Measurements from ENCODE around the gene KRTAP5-10.
"Not testable (repeated sequence)": the region's sequence is repeated elsewhere in the genome, so short reads cannot be mapped to it uniquely, and the experiment has no call there.

The KRTAP5-10 gene

DNA sequence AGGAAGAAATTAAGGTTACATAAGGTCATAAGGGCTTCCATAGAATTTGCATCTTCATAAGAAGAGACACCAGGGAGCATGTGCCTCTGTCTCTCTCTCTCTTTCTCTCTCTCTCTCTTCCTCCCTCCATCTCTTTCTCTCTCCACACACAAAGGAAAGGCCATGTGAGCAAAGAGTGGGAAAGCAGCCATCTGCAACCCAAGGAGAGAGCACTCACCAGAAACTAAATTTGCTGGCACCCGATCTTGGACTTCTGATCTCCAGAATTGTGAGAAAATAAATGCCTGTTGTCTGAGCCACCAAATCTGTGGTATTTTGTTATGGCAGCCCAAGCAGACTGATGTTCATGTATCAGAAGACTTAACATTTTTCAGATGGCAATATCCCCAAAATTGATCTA, 6.4 kb upstream of the KRTAP5-10 start:
- ChIA-PET CTCF (no interaction called here), POLR2A (no interaction called here)
- no peak for DNase-seq (ENCODE audit: extremely low spot score)
- no peak for TF ChIP-seq SP1 (IDR thresholded peaks at IDR 0.05)
- no peak for TF ChIP-seq ARNT (IDR thresholded peaks at IDR 0.05)
- no peak for TF ChIP-seq NFRKB (IDR thresholded peaks at IDR 0.05)
- TF ChIP-seq FOXK2 (IDR thresholded peaks at IDR 0.05), result no peak
- no peak for TF ChIP-seq ZNF384 (IDR thresholded peaks at IDR 0.05)
- TF ChIP-seq CTBP1 (IDR thresholded peaks at IDR 0.05; ENCODE audit: borderline replicate concordance), result no peak
- no peak for TF ChIP-seq BHLHE40 (IDR thresholded peaks at IDR 0.05; ENCODE audit: borderline replicate concordance)
- no peak for TF ChIP-seq TARDBP (IDR thresholded peaks at IDR 0.05)
- no peak for TF ChIP-seq SUZ12 (IDR thresholded peaks at IDR 0.05)
- no peak for TF ChIP-seq FOXM1 (IDR thresholded peaks at IDR 0.05; ENCODE audit: borderline replicate concordance)
- no peak for TF ChIP-seq LEF1 (IDR thresholded peaks at IDR 0.05; ENCODE audit: borderline replicate concordance)
- TF ChIP-seq, protein P1, sequence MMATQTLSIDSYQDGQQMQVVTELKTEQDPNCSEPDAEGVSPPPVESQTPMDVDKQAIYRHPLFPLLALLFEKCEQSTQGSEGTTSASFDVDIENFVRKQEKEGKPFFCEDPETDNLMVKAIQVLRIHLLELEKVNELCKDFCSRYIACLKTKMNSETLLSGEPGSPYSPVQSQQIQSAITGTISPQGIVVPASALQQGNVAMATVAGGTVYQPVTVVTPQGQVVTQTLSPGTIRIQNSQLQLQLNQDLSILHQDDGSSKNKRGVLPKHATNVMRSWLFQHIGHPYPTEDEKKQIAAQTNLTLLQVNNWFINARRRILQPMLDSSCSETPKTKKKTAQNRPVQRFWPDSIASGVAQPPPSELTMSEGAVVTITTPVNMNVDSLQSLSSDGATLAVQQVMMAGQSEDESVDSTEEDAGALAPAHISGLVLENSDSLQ (IDR thresholded peaks at IDR 0.05), result no peak
- TF ChIP-seq FOXA1 (IDR thresholded peaks at IDR 0.05), result no peak
- TF ChIP-seq ELF4 (IDR thresholded peaks at IDR 0.05), result no peak

DNA sequence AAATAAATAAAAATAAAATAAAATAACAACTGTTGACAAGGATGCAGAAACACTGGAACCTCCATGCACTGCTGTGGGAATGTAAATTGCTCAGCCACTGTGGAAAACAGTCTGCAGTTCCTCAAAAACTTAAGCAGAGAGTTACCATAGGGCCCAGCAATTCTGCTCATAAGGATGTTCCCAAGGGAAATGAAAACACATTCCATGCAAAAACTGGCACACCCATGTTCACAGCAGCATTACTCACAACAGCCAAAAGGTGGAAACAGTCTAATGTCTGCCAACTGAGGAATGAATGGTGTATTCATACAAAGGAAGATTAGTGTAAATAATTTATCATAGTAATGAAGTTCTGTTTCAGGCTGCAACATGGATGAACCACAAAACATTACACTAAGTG, 3.2 kb upstream of the KRTAP5-10 start:
- ChIA-PET CTCF (no interaction called here), POLR2A (no interaction called here)
- TF ChIP-seq, protein P1 (IDR thresholded peaks at IDR 0.05), result no peak
- TF ChIP-seq SP1 (IDR thresholded peaks at IDR 0.05), result no peak
- TF ChIP-seq CTBP1 (IDR thresholded peaks at IDR 0.05; ENCODE audit: borderline replicate concordance), result no peak
- no peak for TF ChIP-seq BHLHE40 (IDR thresholded peaks at IDR 0.05; ENCODE audit: borderline replicate concordance)
- TF ChIP-seq SUZ12 (IDR thresholded peaks at IDR 0.05), result no peak
- no peak for TF ChIP-seq FOXK2 (IDR thresholded peaks at IDR 0.05)
- TF ChIP-seq HDGF (IDR thresholded peaks at IDR 0.05; ENCODE audit: borderline replicate concordance), result no peak
- TF ChIP-seq NFRKB (IDR thresholded peaks at IDR 0.05), result no peak
- no peak for TF ChIP-seq ARNT (IDR thresholded peaks at IDR 0.05)
- TF ChIP-seq TARDBP (IDR thresholded peaks at IDR 0.05), result no peak
- TF ChIP-seq FOXA1 (IDR thresholded peaks at IDR 0.05), result no peak
- no peak for TF ChIP-seq LEF1 (IDR thresholded peaks at IDR 0.05; ENCODE audit: borderline replicate concordance)
- TF ChIP-seq L3MBTL2 (conservative IDR thresholded peaks at IDR 0.05), result no peak
- no peak for TF ChIP-seq FOXM1 (IDR thresholded peaks at IDR 0.05; ENCODE audit: borderline replicate concordance)
- TF ChIP-seq ZNF384 (IDR thresholded peaks at IDR 0.05), result no peak
- TF ChIP-seq ELF4 (IDR thresholded peaks at IDR 0.05), result no peak
- no peak for DNase-seq (ENCODE audit: extremely low spot score)

DNA sequence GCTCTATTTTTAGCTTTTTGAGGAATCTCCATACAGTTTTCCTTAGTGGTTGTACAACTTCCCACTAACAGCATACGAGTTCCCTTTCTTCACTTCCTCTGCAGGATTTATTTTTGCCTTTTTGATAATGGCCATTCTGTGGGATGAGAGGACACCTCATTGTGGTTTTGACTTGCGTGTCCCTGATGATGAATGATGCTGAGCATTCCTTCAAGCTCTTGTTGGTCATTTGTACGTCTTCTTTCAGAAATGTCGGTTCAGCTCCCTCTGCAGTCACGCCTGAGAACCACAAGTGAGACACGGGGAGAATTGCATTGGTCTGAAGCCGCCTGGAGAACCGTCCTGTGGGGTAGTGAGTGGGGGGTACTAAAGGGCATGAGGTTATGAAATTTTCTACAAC, 2.0 kb upstream of the KRTAP5-10 start:
- ChIA-PET CTCF (interaction anchor here (0.9 to 1.8 kb wide), 2 partner anchors 10 to 17 kb away, joined by 3 to 10 read pairs; no protein-coding TSS in a partner anchor), POLR2A (no interaction called here)
- TF ChIP-seq, protein P1 (IDR thresholded peaks at IDR 0.05), result 0 out of 2 replicates have a peak, but pooled peaks have one; percentile 26
- no peak for TF ChIP-seq ARNT (IDR thresholded peaks at IDR 0.05)
- peak; percentile 67 for DNase-seq (ENCODE audit: extremely low spot score)

DNA sequence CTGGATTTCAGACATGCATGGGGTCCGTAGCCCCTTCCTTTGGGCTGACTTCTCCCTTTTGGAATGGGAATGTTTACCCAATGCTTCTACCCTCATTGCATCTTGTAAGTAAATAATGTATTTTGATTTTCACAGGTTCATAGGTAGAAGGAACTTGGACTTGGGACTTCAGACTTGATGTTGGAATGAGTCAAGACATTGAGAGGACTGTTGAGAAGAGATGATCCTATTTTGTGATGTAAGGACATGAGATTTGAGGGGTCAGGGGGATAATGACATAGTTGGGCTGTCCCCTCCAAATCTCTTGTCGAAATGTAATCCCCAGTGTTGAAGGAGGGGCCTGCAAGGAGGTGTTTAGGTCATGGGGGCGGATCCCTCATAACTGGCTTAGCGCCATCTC, 933 bp upstream of the KRTAP5-10 start:
- ChIA-PET POLR2A (no interaction called here), CTCF (no interaction called here)
- DNase-seq (ENCODE audit: extremely low spot score), result no peak
- no peak for TF ChIP-seq HDGF (IDR thresholded peaks at IDR 0.05; ENCODE audit: borderline replicate concordance)
- TF ChIP-seq CTBP1 (IDR thresholded peaks at IDR 0.05; ENCODE audit: borderline replicate concordance), result no peak
- TF ChIP-seq BHLHE40 (IDR thresholded peaks at IDR 0.05; ENCODE audit: borderline replicate concordance), result no peak
- TF ChIP-seq NFRKB (IDR thresholded peaks at IDR 0.05), result no peak
- TF ChIP-seq FOXA1 (IDR thresholded peaks at IDR 0.05), result no peak
- no peak for TF ChIP-seq FOXK2 (IDR thresholded peaks at IDR 0.05)

DNA sequence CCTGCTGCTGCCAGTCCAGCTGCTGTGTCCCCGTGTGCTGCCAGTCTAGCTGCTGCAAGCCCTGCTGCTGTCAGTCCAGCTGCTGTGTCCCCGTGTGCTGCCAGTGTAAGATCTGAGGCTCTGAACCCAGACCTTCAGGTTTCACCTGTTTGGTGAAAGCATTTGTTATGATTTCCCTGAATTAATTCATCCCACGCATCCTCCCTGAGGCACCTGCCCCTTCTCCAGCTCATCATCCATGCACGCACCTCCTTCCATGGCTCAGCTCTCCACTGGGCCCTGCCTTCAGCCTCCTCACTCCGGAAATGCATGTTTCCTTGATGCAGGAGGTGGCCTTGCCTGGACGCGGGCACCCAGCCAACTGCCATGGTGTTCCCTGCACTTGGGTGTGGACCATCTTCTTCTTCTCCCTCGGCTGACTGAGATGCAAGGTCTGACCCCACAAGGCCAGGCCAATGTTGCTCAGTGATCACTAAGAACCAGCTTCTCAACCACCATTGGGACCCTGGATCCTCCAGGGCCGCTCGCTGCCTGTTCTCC, 788 bp downstream of the KRTAP5-10 start:
- ChIA-PET CTCF (no interaction called here), POLR2A (no interaction called here)
- TF ChIP-seq NFRKB (IDR thresholded peaks at IDR 0.05), result no peak
- no peak for TF ChIP-seq ZNF384 (IDR thresholded peaks at IDR 0.05)
- TF ChIP-seq FOXK2 (IDR thresholded peaks at IDR 0.05), result no peak
- no peak for TF ChIP-seq TARDBP (IDR thresholded peaks at IDR 0.05)
- TF ChIP-seq, protein P1 (IDR thresholded peaks at IDR 0.05), result no peak
- TF ChIP-seq FOXA1 (IDR thresholded peaks at IDR 0.05), result no peak
- no peak for TF ChIP-seq HDGF (IDR thresholded peaks at IDR 0.05; ENCODE audit: borderline replicate concordance)
- TF ChIP-seq SUZ12 (IDR thresholded peaks at IDR 0.05), result no peak
- TF ChIP-seq LEF1 (IDR thresholded peaks at IDR 0.05; ENCODE audit: borderline replicate concordance), result no peak
- no peak for TF ChIP-seq ELF4 (IDR thresholded peaks at IDR 0.05)
- no peak for TF ChIP-seq CTBP1 (IDR thresholded peaks at IDR 0.05; ENCODE audit: borderline replicate concordance)
- TF ChIP-seq FOXM1 (IDR thresholded peaks at IDR 0.05; ENCODE audit: borderline replicate concordance), result no peak
- no peak for TF ChIP-seq SP1 (IDR thresholded peaks at IDR 0.05)
- TF ChIP-seq BHLHE40 (IDR thresholded peaks at IDR 0.05; ENCODE audit: borderline replicate concordance), result no peak
- TF ChIP-seq ARNT (IDR thresholded peaks at IDR 0.05), result no peak
- no peak for TF ChIP-seq L3MBTL2 (conservative IDR thresholded peaks at IDR 0.05)
- DNase-seq (ENCODE audit: extremely low spot score), result no peak

DNA sequence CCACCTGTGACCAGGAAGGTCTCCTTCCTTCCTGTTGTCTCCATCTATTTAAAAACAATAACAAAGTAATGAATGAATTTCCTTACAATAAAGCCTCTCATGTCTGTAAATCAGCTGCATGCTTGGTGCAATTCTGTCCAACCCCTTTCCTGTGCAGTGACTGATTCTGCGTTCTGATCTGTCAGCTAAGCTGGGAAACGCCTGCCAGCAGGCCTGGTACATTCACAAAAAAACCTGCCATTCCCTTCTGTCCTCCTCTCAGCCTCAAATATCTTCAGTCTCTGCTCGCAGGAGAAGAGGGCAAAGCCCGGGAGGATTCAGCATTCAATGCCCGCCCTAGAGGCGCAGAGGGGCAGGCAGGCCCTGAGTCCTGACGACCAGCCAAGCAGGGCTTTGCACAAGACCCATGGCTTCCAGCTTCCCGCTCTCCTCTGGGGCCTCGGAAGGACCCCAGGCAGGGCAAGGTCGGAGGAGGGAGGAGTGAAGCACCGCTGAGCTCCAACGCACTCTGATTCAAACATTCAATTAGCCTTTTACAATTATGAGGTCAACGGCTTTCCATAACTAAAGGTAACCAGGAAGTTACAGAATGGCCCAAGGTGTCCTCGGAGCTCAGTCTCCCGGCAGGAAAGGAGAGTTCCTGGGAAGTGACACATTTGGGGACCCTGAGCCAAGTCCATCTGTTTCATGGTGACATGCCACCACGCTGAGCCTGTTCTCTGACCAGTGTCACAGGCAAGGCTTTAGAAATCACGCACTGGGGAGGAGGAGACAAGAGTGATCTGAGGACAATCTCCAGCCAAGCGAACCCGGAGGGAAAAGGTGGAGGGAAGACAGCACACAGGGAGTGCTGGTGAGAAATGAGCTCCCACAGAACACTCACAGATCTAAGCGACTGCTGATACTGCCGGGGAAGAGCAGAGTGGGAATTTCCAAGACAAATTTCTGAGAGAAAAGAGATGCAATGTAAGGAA, 1.6 kb downstream of the KRTAP5-10 start:
- POLR2A ChIA-PET; DNase-seq (ENCODE audit: extremely low spot score): not testable (repeated sequence)
- CTCF ChIA-PET, result interaction anchor here (2.0 kb wide), 1 partner anchor 13 kb away, joined by 4 read pairs; no protein-coding TSS in a partner anchor

DNA sequence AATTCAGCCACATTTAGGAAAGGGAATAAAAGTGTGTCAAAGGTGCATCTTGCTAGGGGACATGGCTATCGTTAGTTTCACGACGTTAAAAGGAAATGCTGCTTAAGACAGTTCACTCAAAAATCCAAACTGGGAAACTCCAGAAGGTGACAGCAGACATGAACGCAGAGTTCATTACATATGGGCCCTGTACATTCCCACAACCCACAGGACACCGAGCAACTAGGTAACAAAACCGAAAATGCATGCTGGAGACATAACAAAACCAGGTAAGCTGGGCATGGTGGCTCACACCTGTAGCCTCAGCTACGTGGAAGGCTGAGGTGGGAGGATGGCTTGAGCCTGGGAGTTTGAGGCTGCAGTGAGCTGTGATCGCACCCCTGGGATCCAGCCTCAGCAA, 2.3 kb downstream of the KRTAP5-10 start:
- CTCF ChIA-PET, result interaction anchor here (2.0 kb wide), 1 partner anchor 12 kb away, joined by 4 read pairs; no protein-coding TSS in a partner anchor
- POLR2A ChIA-PET, result not testable (repeated sequence)

More for the DNA sequence above, 2.3 kb downstream of the KRTAP5-10 start:
- DNase-seq (ENCODE audit: extremely low spot score), result not testable (repeated sequence)
